Measurements from ENCODE around the gene MRPL51.
"Not testable (repeated sequence)": the region's sequence is repeated elsewhere in the genome, so short reads cannot be mapped to it uniquely, and the experiment has no call there.

Gene MRPL51

GRCh38 chr12:6477601-6478377 lies 15.3 kb downstream of the MRPL51 start:
- DNase-seq, result not testable (repeated sequence)

- no peak for DNase-seq
Measured at GRCh38 chr12:6476489-6476888, 16.6 kb downstream of the MRPL51 start.

DNA sequence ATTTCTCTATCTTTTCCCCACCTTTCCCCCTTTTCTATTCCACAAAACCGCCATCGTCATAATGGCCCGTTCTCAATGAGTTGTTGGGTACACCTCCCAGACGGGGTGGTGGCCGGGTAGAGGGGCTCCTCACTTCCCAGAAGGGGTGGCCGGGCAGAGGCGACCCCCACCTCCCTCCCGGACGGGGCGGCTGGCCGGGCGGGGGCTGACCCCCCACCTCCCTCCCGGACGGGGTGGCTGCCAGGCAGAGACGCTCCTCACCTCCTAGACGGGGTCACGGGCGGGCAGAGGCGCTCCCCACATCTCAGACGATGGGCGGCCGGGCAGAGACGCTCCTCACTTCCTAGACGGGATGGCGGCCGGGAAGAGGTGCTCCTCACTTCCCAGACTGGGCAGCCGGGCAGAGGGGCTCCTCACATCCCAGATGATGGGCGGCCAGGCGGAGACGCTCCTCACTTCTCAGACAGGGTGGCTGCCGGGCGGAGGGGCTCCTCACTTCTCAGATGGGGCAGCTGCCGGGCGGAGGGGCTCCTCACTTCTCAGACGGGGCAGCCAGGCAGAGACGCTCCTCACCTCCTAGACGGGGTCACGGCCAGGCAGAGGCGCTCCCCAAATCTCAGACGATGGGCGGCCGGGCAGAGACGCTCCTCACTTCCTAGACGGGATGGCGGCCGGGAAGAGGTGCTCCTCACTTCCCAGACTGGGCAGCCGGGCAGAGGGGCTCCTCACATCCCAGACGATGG lies 17.7 kb downstream of the MRPL51 start:
- not testable (repeated sequence) for DNase-seq

- DNase-seq, result no peak
Measured at GRCh38 chr12:6472491-6472890, 20.6 kb downstream of the MRPL51 start.

GRCh38 chr12:6471989-6472360 lies 21.1 kb downstream of the MRPL51 start:
- no peak for DNase-seq

DNA sequence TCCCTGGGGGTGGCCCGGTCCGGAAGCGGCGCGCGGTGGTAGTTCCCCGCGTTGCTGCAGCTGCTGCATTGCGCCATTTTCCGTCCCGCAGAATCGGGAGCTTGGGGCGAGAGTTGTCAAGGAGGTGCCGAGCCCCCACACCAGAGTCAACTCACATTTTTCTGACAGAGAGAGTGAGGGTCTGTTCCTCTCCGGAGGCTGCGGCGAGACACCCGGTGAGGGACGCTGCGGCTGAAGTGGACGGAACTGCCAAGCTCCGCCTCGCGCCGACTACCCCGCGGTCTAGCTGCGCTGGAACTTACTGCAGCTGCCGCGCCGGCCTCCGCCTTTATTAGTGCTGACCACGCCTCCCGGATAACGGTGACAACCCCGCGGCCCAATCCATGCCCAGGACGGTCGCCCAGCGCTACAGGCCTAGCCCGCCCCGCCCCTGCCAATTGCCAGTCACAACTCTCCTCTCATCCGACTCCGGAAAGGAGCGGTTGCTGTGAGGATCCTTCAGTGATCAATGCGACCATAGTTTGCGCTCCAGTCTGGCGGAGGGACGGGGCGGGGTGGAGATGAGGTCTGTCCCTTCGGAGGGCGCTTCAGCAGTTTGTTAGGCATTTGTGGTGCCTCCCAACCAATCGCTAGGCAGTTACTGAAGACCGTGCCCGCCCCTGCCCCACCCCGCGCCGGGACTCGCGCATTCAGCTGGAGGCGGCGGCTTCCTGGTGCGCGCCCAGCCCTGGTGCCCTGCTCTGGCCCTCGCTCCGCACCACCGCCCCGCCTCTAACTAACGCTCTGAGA lies 22.5 kb downstream of the MRPL51 start, which contains the start of gene VAMP1:
Gene VAMP1, minus strand, starts transcription at position 303 of the 789 bp plus-strand sequence. Its CDS starts 146 bp downstream, at position 157.
- peak; percentile 91 to 92 for DNase-seq

DNA sequence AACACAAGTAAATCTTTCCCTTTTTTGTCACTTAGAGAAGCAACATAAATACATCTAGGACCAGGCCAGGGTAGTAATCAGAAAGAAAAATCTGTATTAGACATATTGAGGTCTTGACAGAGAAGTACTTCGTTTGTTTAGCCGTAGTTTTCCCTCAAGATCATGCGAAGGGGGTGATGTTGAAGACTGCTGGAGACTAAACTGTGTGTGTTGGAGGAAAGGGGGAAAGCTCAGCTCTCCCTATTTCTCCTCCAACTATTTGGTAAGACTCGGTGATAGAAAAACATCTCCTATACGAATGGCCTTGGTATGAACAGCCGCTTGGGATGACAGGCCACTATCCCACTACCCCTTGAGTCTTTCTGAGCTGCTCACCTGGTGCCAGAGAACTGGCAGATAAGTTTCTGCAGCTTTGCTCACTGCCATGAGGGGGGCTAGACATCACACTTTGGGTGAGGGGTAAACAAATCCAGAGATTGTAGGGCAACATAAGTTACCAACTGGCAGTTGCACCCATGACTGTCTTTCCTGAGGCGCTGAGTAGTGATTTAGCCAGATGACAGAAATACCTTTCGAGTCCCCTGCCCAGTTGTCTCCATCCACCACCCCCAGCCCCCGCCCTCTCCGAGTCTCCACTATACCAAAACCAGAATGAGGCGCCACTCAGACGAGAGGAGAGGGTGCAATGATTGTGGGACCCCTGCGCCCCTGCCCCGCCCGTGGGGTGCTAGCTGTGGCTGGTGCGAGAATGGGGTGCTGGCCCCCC lies 23.3 kb downstream of the MRPL51 start:
- no peak for DNase-seq

GRCh38 chr12:6469092-6469491 lies 24.0 kb downstream of the MRPL51 start:
- DNase-seq, result no peak

GRCh38 chr12:6468283-6468575 lies 24.8 kb downstream of the MRPL51 start:
- no peak for DNase-seq

- DNase-seq, result not testable (repeated sequence)
Measured at GRCh38 chr12:6467571-6468282, 25.3 kb downstream of the MRPL51 start.

DNA sequence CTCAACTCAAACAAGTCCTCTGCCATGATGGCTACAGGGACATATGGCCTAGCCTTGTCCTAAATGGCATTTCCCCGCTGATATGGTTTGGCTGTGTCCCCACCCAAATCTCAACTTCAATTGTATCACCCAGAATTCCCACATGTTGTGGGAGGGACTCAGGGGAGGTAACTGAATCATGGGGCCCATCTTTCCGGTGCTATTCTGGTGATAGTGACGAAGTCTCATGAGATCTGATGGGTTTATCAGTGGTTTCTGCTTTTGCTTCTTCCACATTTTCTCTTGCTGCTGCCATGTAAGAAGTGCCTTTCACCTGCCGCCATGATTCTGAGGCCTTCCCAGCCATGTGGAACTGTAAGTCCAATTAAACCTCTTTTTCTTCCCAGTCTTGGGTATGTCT lies 26.3 kb downstream of the MRPL51 start:
- not testable (repeated sequence) for DNase-seq

DNA sequence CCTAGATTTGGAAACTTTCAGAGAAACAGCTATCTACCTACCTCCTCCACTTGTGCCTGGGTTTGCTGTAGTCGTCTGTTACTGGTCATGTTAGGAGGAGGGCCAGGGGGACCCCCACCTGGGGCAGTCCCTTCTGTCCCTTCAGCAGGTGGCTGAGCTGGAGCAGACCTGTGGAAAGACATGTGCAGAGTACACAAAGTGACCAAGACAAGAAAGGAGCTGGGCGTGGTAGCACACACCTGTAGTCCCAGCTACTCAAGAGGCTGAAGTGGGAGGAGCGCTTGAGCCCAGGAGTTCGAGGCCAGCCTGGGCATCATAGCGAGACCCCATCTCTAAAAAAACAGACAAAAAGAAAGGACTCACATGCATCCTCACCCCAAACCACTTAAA lies 26.9 kb downstream of the MRPL51 start:
- no peak for DNase-seq

DNA sequence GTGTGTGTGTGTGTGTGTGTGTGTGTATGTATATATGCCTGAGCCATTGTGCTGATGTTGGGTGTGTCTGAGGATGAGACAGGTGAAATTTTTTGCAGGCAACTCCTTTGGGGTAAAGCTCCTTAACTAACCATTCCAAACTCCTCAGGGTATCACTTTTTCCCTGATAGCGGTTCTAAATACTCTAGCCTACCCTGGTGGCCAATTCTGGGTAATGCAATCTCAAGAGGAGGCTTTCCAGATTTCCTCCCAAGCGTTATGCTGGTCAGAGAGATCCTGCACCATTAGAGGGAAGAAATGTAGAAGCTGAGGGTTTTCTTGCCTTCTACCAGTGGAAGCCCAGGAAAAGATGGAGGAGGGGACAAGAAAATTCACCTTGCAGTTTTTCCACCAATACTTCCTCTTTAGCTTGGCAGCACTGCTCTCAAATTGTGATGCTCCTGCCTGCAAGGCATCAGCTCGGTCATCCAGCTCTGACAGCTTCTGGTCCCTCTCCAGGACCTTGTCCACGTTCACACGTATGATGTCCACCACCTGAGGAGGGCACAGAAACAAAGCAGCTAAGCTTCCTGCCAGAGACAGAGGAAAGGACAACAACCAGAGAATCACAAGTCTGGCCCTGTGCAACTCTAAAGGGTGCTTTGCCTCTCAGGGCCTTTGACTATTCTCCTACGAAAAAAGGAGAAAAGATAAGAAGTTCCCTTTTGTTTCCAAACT lies 27.4 kb downstream of the MRPL51 start:
- peak; percentile 19 to 27 for DNase-seq

DNA sequence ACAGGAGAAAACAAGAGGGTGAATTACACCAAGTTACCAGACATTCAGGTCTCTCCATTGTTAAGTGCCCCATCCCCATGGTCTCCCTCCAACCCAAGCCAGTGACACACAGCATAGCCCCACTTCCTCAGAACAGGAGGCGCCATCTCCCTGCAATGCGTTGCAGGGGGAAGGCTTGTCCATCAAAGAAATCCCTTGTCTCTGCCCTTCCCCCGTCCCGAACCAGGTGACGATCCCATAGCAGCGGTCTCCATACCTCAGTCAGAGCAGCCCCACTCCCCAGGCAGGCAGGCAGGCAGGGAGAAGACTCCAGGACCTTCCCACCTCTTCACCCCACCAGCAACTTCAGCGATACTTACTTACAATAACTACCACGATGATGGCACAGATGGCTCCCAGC lies 28.5 kb downstream of the MRPL51 start:
- DNase-seq, result no peak

- no peak for DNase-seq
Measured at GRCh38 chr12:6463858-6464257, 29.2 kb downstream of the MRPL51 start.

GRCh38 chr12:6463216-6463615 lies 29.8 kb downstream of the MRPL51 start:
- DNase-seq, result no peak

DNA sequence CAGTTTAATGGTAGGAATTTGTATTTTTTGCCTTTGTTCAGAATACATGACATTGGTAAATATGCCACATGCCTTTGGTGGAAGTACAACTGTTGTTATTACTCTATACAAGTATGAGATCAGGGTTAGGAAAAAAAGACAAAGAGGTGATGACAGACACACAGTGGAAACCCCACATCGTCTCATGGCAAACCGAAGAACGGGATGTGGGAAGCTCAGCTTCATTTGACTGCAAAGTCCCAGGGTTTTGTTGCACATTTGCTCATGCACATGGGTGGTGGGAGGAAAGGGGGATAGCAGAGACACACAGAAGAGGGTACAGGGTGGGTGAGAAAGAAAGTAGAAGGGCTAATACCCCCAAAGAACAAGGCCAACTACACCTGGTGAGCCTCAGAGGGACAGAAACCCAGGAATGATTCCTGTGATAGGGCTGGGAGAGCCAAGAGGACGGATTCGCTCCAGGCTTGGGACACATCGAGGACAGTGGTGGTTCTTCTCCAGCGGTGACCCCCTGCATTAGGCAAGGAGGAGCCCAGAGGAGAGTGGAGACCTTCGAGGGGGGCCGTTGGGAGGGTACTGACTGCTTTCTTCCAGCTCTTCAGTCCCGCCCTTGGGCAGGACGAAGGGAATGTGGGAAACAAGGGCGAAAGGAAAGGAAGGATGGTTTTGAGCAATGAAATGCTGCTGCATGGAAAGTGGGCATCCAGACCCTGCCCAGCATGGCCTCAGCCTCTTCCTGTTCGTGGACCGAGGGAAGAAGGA lies 30.6 kb downstream of the MRPL51 start:
- DNase-seq, result no peak

GRCh38 chr12:6461401-6462233 lies 31.4 kb downstream of the MRPL51 start:
- DNase-seq, result no peak

DNA sequence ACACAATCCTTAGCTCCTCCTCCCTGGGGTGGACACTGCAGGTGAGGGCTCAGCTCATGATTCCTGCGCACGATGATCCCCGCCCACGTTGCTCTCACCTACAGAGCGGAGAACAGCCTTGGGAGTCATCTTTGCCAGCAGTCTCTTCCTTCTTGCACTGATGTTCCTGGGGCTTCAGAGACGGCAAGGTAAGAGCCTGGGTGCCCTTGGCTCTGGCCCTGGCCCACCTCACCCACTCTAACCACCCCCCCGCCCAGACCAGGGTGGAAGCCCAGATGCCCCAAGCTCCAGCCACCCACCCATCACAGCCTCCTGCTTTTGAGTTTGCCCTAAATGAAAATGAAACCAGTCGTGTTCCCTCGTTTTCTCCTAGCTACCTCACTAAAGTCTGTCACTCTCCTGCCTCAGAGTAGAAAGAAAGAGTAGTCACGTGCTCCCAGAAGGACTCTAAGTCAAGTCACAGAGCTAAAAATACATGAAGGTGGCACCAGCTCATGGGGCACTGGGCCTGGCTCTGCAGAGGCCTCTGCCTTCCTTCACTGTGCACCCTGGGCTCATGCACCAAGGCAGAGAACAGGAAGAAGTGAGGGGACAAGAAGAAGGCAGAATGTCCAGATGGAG lies 32.2 kb downstream of the MRPL51 start:
- no peak for DNase-seq
